Choroid plexus epithelial cell (primary cell): ENCODE data around the gene CNPY3.
"Not testable (repeated sequence)": the region's sequence is repeated elsewhere in the genome, so short reads cannot be mapped to it uniquely, and the experiment has no call there.

ENCODE experiments used
- DNase-seq: peaks from one replicate; pipeline ENCODE4 v3.0.0-alpha.2; 2010; ENCODE audit warnings: low read depth
- H3K4me3 ChIP-seq: 2 replicates; pipeline ENCODE4 v1.5.1; 2011; ENCODE audit warnings: low read depth, mild to moderate bottlenecking, control low read depth, low read length, moderate library complexity
- CTCF ChIP-seq: conservative IDR thresholded peaks from 2 replicates; pipeline ENCODE4 v1.5.1; 2011; ENCODE audit warnings: low read depth, mild to moderate bottlenecking, control low read depth, inconsistent platforms, low read length, moderate library complexity

CNPY3 gene

GRCh38 chr6:42938428-42938796 is 9.1 kb downstream of the CNPY3 start:
- DNase-seq = no peak
- TF ChIP-seq CTCF = no peak
- no peak overlapping the region for H3K4me3 ChIP-seq

DNA sequence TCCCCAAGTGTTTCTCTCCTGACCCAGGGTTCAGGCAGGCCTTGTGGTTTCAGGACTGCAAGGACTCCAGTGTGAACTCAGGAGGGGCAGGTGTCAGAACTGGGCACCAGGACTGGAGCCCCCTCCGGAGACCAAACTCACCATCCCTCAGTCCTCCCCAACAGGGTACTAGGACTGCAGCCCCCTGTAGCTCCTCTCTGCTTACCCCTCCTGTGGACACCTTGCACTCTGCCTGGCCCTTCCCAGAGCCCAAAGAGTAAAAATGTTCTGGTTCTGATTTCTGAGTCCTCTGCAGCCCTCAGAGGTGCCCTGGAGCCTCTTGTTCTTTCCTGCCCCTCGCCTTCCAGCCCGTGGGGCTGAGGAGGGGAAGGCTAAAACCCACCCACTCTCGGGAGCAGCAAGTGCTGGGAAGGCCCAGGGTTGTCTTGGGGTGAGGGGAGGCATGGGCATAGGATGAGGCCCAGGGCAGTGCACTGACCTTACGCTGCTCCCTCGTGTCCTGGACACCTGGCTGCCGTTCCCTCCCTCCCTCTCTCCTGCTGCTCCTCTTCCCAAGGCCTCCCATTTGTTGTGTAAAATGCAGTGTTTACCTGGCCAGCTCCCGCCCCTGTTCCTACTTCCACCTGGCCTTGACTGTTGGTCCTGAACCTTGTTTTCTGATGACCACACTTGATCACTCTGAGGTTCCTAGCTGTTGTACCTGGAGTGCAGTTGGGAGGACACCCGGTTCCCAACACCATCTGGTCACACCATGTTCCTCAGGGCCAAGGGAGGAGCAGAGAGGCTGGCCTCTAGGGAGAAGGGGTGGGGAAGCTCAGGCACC is 9.9 kb downstream of the CNPY3 start:
- TF ChIP-seq CTCF = no peak
- DNase-seq = no peak
- H3K4me3 ChIP-seq = no peak overlapping the region

DNA sequence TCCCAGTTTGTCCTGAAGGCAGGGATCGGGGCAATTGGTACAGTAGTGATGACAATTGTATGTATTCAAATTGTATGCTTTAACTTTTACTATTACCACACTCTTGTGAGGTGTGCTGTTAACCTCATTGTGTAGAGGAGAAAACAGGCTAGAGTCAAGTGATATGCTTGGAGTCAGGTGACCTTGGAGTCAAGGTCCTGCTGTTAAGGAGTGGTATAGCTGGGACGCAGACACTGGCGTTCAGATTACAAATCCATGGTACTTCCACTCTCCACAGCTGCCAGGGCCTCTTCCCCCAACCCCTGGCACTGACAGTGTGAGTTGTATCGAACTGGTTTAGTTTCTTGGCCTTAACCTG is 10.5 kb downstream of the CNPY3 start:
- no peak for DNase-seq

DNA sequence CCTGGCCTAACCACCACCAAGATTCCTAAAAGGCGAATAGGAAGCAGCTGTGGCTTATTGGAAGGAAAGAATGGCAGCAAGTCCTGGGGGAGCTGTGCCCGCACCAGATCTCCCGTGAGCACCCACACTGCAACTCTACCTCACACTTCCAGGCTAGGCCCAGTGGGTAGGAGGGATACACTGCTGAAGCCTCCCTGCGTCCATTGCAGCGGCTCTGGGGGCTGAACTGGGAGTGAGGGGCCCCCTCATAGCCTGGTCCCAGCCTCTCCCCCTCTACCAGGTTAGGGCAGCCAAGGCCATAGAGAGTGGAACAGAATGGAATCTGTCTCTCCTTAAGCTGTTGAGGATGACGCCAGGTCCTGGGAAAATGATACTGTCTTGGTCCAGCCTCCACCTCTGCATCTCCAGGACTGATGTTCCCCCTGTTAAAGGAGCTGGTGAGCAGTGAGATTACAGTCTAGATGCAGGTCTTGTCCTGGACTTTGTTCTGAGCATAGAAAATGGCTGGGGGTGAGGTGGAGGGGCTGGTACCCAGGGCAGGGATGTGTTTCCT is 11.3 kb downstream of the CNPY3 start:
- TF ChIP-seq CTCF = no peak
- H3K4me3 ChIP-seq = no peak overlapping the region
- no peak for DNase-seq

More for the DNA sequence above, 10.5 kb downstream of the CNPY3 start:
- H3K4me3 ChIP-seq = no peak overlapping the region
- no peak for TF ChIP-seq CTCF

GRCh38 chr6:42941356-42941755 is 12.1 kb downstream of the CNPY3 start:
- not testable (repeated sequence) for DNase-seq

DNA sequence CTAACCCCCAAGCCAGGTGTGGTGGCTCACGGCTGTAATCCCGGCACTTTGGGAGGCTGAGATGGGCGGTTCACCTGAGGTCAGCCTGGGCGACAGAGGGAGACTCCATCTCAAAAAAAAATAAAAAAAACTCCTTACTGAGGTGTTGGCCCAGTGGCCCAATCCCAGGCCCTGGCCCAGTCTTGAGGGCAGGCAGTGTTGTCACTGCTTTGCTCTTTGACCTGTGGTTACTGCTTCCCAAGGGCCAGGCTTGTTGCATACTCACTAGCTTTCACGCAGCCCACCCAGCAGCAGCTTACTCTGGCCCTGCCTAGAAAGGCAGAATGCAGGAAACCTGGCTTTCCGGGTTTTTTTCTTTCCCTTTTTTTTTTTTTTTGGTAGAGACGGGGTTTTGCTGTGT is 13.2 kb downstream of the CNPY3 start:
- no peak overlapping the region for H3K4me3 ChIP-seq
- no peak for DNase-seq
- TF ChIP-seq CTCF = no peak

More at GRCh38 chr6:42941356-42941755, 12.1 kb downstream of the CNPY3 start:
- not testable (repeated sequence) for H3K4me3 ChIP-seq

DNA sequence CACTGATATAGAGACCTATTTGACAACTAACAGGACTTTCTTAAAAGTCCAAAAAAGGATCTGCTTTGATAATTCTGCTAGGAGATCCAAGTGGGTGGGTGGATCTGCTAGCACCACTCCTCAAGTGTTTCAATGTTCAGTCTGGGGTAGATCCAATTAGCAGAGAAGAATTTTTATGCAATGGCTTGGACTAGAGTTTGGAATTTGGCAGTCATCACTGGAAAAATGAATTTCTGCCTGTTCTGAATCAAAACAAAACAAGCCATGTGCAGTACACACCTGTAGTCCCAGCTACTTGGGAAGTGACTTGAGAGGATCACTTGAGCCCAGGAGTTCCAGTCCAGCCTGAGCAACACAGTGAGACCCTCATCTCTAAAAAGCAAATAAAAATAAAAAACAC is 18.7 kb downstream of the CNPY3 start:
- no peak for DNase-seq
- no peak for TF ChIP-seq CTCF
- no peak overlapping the region for H3K4me3 ChIP-seq
